ENCODE measurements around the gene BLTP1. TPM values are rescaled to one million over a fixed set of nuclear protein-coding genes. Genes with fewer than 3 reads are reported as not detected.
A peak's percentile ranks its signal among the peaks of the same experiment; 100 is the strongest.

The BLTP1 gene
- total and polyA plus RNA-seq, 9 of the 15 experiments (the other 6 are each of a cell fraction or from before 2014, with no cell fraction given) = 2.8 to 26.0 (median 13.1) TPM

DNA sequence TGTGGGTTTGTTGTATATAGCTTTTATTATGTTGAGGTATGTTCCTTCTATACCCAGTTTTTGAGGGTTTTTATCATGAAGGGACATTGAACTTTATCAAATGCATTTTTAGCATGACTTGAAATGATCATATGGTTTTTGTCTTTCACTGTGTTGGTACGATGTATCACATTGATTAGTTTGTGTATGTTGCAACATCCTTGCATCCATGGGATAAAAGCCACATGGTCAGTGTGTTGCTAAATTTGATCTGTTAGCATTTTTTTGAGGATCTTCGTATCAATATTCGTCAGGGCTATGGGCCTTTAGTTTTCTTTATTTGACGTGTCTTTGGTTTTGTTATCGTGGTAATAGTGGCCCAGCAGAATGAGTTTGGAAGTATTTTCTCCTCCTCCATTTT lies 11.3 kb upstream of the BLTP1 start (continued):
- TF ChIP-seq, protein P1, sequence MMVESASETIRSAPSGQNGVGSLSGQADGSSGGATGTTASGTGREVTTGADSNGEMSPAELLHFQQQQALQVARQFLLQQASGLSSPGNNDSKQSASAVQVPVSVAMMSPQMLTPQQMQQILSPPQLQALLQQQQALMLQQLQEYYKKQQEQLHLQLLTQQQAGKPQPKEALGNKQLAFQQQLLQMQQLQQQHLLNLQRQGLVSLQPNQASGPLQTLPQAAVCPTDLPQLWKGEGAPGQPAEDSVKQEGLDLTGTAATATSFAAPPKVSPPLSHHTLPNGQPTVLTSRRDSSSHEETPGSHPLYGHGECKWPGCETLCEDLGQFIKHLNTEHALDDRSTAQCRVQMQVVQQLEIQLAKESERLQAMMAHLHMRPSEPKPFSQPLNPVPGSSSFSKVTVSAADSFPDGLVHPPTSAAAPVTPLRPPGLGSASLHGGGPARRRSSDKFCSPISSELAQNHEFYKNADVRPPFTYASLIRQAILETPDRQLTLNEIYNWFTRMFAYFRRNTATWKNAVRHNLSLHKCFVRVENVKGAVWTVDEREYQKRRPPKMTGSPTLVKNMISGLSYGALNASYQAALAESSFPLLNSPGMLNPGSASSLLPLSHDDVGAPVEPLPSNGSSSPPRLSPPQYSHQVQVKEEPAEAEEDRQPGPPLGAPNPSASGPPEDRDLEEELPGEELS (CRISPR knock-in tag; IDR thresholded peaks at IDR 0.05; ENCODE audit: borderline replicate concordance) = no peak
- no peak for TF ChIP-seq ILF3 (IDR thresholded peaks at IDR 0.05; ENCODE audit: borderline replicate concordance)

DNA sequence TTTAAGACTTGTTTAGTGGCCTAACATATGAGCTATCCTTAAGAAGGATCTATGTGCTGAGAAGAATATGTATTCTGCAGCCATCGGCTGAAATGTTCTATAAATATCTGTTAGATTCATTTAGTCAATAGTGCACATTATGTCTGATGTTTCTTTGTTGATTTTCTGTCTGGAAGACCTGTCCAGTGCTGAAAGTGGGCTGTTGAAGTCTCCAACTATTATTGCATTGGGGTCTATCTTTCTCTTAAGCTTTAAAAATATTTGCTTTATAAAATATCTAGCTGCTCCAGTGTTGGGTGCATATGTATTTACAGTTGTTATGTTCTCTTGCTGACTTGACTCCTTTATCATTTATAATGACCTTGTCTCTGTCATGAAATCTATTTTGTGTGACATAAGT lies 9.4 kb upstream of the BLTP1 start:
- no peaks in the 10 kb centered on the region for H3K9me1 ChIP-seq (ENCODE audit: control insufficient read depth, insufficient read depth, low read length)
- H3K4me1 ChIP-seq (replicated peaks in 1 of 2; ENCODE audit: control insufficient read depth in 2 of 2, insufficient read depth in 2 of 2, low read length in 2 of 2) = no peaks in the 10 kb centered on the region; a peak in 2 of 5 replicates
- H3K27ac ChIP-seq (ENCODE audit: extremely low read depth, low read depth, low read length) = no peak overlapping the region
- FAIRE-seq (no peak), ATAC-seq (no peak), DNase-seq (ENCODE audit: extremely low read depth in 1 of 4, low spot score in 3 of 4) (no peak)
- no peaks in the 10 kb centered on the region for H4K20me1 ChIP-seq (replicated peaks; ENCODE audit: control insufficient read depth, insufficient read depth, low read length)
- ChIA-PET POLR2A (no interaction called here), CTCF (ENCODE audit: low intra/inter-chr PET ratio) (no interaction called here)
- H2AFZ ChIP-seq (ENCODE audit: low read depth, low read length) = no peak overlapping the region
- no peak overlapping the region for H3K4me3 ChIP-seq
- TF ChIP-seq MIER1 (IDR thresholded peaks at IDR 0.05; ENCODE audit: low read depth) = 0 out of 2 replicates have a peak, but pooled peaks have one; percentile 64
- TF ChIP-seq, protein P2, sequence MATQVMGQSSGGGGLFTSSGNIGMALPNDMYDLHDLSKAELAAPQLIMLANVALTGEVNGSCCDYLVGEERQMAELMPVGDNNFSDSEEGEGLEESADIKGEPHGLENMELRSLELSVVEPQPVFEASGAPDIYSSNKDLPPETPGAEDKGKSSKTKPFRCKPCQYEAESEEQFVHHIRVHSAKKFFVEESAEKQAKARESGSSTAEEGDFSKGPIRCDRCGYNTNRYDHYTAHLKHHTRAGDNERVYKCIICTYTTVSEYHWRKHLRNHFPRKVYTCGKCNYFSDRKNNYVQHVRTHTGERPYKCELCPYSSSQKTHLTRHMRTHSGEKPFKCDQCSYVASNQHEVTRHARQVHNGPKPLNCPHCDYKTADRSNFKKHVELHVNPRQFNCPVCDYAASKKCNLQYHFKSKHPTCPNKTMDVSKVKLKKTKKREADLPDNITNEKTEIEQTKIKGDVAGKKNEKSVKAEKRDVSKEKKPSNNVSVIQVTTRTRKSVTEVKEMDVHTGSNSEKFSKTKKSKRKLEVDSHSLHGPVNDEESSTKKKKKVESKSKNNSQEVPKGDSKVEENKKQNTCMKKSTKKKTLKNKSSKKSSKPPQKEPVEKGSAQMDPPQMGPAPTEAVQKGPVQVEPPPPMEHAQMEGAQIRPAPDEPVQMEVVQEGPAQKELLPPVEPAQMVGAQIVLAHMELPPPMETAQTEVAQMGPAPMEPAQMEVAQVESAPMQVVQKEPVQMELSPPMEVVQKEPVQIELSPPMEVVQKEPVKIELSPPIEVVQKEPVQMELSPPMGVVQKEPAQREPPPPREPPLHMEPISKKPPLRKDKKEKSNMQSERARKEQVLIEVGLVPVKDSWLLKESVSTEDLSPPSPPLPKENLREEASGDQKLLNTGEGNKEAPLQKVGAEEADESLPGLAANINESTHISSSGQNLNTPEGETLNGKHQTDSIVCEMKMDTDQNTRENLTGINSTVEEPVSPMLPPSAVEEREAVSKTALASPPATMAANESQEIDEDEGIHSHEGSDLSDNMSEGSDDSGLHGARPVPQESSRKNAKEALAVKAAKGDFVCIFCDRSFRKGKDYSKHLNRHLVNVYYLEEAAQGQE (IDR thresholded peaks at IDR 0.05; ENCODE audit: borderline replicate concordance) = peak; percentile 88
- TF ChIP-seq, protein P2 (CRISPR knock-in tag; IDR thresholded peaks at IDR 0.05; ENCODE audit: low read depth) = no peak
- TF ChIP-seq EHMT2 (IDR thresholded peaks at IDR 0.05) = peak; percentile 64; the same call in 1 of the 2 replicates
- TF ChIP-seq BHLHE40 (IDR thresholded peaks at IDR 0.05; ENCODE audit: low read length) = no peak
- no peaks in the 10 kb centered on the region for H3K36me3 ChIP-seq (ENCODE audit: control insufficient read depth, insufficient read depth, low read length)
- no peak overlapping the region for H3K4me2 ChIP-seq (ENCODE audit: insufficient read depth, low read length)
- no peaks in the 10 kb centered on the region for H3K27me3 ChIP-seq (ENCODE audit: control insufficient read depth in 2 of 2, insufficient read depth in 2 of 2, low read length in 2 of 2)
- intact Hi-C loops (cut with micrococcal nuclease) = no loop called here
- in situ Hi-C loops (cut with MboI) = no loop called here
- H3K9me3 ChIP-seq (replicated peaks; ENCODE audit: control insufficient read depth, insufficient read depth, low read depth, low read length) = no peaks in the 10 kb centered on the region
- H3K79me2 ChIP-seq (ENCODE audit: control insufficient read depth, insufficient read depth, low read length) = no peaks in the 10 kb centered on the region
- H3K9ac ChIP-seq (ENCODE audit: insufficient read depth in 1 of 2, low read depth in 2 of 2, low read length in 2 of 2) = no peak overlapping the region
- BruUV-seq (replicated peaks) = no TSS peak
- WGBS (ENCODE audit: insufficient coverage, low coverage, missing lambda C conversion rate) = 0% methylated on average over 1 of the region's 1 CpG

Data from K562 (cell line).